Gastroesophageal sphincter (tissue), 3 donors: ENCODE results near the gene CHKA.

Experiments
- EP300 ChIP-seq: sonication (generic); formaldehyde crosslinking; IDR thresholded peaks from one replicate; pipeline ENCODE4 v1.6.1; 2017; ENCODE audit warnings: antibody characterized with exemption, mild to moderate bottlenecking
- POLR2A ChIP-seq, 2 donors: fragments of 450-650 bp; IDR thresholded peaks; one replicate each; pipeline ENCODE4 v1.6.1; 2017; ENCODE audit warnings: antibody characterized with exemption in 2 of 2, mild to moderate bottlenecking in 2 of 2, moderate library complexity in 1 of 2
- TF ChIP-seq, protein P1 (sequence below), 4 experiments: fragments of 200-600 bp in 2 of 4; fragments of 450-650 bp in 2 of 4; sonication (generic) in 1 of 4; IDR thresholded peaks; one replicate each; pipeline ENCODE4 v1.5.1; 2017 to 2019; ENCODE audit warnings: antibody characterized with exemption in 4 of 4, mild to moderate bottlenecking in 2 of 4, moderate library complexity in 2 of 4

DNA sequence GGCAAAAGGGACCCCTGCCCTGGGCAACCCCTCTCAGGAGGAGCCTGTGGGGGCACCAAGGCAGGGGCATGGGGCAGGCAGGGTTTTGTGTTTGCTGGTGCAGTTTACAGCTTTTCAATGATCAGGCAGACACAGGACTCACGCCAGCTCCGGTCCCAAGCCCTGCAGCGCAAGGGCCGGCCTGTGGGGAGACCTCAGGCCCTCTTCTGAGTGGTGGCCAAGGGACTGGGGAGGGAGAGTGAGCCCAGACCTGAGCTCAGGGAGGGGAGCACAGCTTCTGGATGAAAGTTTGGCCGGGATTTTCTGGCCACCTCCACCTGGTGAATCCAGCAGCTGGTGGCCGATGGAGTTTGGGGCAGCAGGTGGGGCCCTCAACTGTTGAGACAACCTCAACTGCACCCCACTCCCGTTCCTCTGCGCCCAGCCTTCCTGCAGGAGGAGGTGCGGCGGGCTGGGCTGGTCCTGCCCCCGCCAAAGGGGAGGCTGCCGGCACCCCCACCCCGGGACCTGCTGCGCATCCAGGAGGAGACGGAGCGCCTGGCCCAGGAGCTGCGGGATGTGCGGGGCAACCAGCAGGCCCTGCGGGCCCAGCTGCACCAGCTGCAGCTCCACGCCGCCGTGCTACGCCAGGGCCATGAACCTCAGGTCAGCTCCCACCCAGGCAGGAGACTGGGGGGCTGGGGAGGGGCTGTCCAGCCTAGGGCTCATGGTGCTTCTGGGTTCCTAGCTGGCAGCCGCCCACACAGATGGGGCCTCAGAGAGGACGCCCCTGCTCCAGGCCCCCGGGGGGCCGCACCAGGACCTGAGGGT lies 78.8 kb downstream of the CHKA start:
- TF ChIP-seq, protein P1, sequence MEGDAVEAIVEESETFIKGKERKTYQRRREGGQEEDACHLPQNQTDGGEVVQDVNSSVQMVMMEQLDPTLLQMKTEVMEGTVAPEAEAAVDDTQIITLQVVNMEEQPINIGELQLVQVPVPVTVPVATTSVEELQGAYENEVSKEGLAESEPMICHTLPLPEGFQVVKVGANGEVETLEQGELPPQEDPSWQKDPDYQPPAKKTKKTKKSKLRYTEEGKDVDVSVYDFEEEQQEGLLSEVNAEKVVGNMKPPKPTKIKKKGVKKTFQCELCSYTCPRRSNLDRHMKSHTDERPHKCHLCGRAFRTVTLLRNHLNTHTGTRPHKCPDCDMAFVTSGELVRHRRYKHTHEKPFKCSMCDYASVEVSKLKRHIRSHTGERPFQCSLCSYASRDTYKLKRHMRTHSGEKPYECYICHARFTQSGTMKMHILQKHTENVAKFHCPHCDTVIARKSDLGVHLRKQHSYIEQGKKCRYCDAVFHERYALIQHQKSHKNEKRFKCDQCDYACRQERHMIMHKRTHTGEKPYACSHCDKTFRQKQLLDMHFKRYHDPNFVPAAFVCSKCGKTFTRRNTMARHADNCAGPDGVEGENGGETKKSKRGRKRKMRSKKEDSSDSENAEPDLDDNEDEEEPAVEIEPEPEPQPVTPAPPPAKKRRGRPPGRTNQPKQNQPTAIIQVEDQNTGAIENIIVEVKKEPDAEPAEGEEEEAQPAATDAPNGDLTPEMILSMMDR (IDR thresholded peaks at IDR 0.05), result no peak
- no peak for TF ChIP-seq POLR2A (IDR thresholded peaks at IDR 0.05)
- TF ChIP-seq EP300, result no peak
